Activated T-cell treated with anti-CD3 and anti-CD28 coated beads, Interleukin-2, amount 50 U/mL, for 4 hours (primary cell): ENCODE measurements around the gene THOC7. TPM values are rescaled to one million over a fixed set of nuclear protein-coding genes. Genes with fewer than 3 reads are reported as not detected.

Experiments
- ATAC-seq, 2 donors: fragments of 200-7000 bp; cut with Tn5 transposase; one replicate each; pipeline ENCODE4 v1.10.0; 2021
- DNase-seq: peaks from one replicate; pipeline ENCODE4 v3.0.0-alpha.2; 2020
- H3K27me3 Mint-ChIP-seq: one replicate; pipeline ENCODE4 v1.8.0; 2021; ENCODE audit warnings: low read depth, mixed read lengths
- H3K36me3 Mint-ChIP-seq: one replicate; pipeline ENCODE4 v1.8.0; 2022; ENCODE audit warnings: mixed read lengths; ENCODE audit not compliant: insufficient read depth
- H3K4me1 Mint-ChIP-seq: one replicate; pipeline ENCODE4 v1.8.0; 2021; ENCODE audit warnings: low read depth, mixed read lengths
- H3K4me3 Mint-ChIP-seq: one replicate; pipeline ENCODE4 v1.8.0; 2021; ENCODE audit warnings: mild to moderate bottlenecking, moderate library complexity, mixed read lengths
- H3K9me3 Mint-ChIP-seq: one replicate; pipeline ENCODE4 v1.8.0; 2021; ENCODE audit warnings: mixed read lengths
- total RNA-seq, 3 donors: library from RNA; stranded (reverse); gene quantifications; one replicate each; pipeline ENCODE4 v1.2.1, GENCODE V29; 2021

THOC7 gene
- 10 to 100 TPM; 70.5 to 80.3 (median 74.5) TPM for total RNA-seq

DNA sequence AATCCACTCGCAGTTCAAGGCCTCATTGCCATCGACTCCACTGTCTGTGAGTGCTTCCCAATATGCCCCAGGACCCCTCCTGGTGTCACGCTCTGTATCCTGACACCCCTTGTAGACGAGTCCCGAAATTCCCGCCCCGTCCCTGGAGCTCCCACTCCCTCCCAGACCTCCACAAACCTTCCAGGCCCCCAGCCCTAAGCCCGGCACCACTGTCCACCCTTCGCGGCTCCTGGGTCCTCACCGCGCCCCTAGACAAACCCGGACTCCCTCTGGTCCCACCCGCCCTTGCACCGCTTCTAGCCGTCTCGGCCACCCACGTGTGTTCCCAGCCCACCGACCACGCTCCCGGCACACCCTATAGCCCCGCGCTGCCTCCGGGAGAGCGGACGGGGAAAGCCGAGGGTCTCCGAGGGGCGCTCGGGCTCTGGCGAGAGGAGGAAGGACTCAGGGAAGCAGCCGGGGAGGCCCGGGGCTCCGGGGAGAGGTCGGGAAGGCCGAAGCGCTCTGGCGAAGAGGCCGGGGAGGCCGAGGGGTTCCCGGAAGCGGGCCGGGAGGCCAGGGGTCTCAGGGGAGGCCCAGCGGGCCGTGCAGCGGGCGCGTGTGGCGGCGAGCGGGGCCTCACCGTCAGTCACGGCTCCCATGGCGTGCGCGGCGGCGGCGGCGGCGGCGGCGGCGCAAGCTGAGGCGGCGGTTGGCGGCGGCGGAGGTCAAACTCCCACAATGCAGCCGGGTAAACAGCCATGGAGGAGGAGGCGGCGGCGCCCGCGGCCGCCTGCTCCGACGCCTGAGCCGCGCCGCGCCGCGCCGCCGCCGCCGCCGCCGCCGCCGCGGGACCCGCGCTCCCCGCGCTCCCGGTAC, at the start of gene THOC7, which contains the start of gene ATXN7:
TSS of gene THOC7 (minus strand) at position 656 of the 858 bp plus-strand sequence. CDS start at position 641, 15 bp downstream.
TSS of gene ATXN7 (plus strand) at position 718 of the 858 bp plus-strand sequence. CDS start 48,732 bp downstream, outside the sequence.
- Mint-ChIP-seq H3K4me1 (peaks cover 61% of the 10 kb centered on the region), H3K4me3 (peak within 1 kb of the TSS; percentile 86), H3K27me3 (no peaks in the 10 kb centered on the region), H3K9me3 (no peaks in the 10 kb centered on the region), H3K36me3 (peaks cover 14% of the 10 kb centered on the region)
- peak; percentile 82 to 84 for ATAC-seq
- DNase-seq: peak; percentile 66

- no peaks in the 10 kb centered on the region for H3K9me3 Mint-ChIP-seq
- DNase-seq: peak; percentile 40
- peak; percentile 23 to 25 for ATAC-seq
- H3K27me3 Mint-ChIP-seq: no peaks in the 10 kb centered on the region
- peaks cover 50% of the 10 kb centered on the region for H3K4me1 Mint-ChIP-seq
- H3K36me3 Mint-ChIP-seq: peaks cover 10% of the 10 kb centered on the region
- peak overlapping the region; percentile 89 for H3K4me3 Mint-ChIP-seq
Observed at GRCh38 chr3:63912768-63913588, 49.4 kb upstream of the THOC7 start.

DNA sequence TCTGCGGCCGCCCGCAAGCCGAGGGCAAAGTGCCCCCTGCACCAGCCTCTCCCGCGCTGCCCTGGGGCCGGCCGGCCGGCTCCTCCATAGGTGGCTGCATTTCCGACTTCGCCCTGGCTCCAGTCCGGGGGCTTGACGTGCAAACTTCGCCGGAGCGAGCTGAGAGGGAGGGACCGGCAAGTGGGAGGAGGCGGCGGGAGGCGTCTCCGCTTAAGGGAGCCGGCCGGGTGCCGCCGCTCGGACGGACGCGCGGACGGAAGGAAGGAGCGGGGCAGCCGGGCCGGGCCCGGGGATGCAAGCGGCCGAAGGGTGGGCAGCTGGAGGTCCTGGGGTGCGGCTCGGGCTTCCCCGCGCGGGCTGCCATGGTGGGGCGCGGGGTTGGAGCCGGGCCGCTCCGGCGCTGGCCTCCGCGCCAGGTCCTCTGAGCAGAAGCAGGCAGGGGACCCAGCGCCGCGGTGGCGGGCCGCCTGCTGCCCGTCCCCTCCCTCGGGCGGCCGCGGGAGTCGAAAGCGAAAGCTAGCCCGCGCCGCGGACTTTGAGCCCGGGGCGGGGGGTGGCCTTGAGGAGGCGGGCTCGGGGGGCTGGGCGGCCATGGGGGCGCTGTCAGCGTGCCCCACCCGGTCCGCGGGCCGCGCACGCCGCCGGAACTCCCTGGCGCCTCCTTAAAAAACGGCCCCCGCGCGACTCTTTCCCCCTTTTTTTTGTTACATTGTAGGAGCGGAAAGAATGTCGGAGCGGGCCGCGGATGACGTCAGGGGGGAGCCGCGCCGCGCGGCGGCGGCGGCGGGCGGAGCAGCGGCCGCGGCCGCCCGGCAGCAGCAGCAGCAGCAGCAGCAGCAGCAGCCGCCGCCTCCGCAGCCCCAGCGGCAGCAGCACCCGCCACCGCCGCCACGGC, 48.5 kb upstream of the THOC7 start, which contains the start of gene SCAANT1:
TSS of gene SCAANT1 (minus strand) at position 511 of the 895 bp plus-strand sequence.
- ATAC-seq (peak; percentile 75 to 78), DNase-seq (peak; percentile 82)
- Mint-ChIP-seq H3K36me3 (peaks cover 6% of the 10 kb centered on the region), H3K4me1 (peaks cover 44% of the 10 kb centered on the region), H3K27me3 (no peaks in the 10 kb centered on the region), H3K4me3 (peak within 1 kb of the TSS; percentile 89), H3K9me3 (no peaks in the 10 kb centered on the region)

DNA sequence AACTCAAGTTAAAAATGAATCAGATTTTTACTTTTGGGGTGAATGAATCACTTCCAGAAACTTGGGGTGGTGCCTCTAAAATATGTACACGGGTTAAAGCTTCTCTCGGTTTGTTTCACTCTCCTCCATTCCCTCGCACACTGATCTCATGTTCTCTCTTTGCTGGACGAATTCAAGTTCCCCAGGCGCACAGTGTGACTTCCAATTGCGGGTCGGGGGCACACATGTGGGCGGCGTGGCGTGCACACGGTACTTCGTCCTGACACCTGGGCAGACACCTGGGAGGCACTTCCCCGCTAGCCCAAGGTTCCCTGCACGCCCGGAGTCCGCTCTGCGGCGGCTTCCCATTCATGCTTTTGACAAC, 47.9 kb upstream of the THOC7 start:
- Mint-ChIP-seq H3K4me3 (peak overlapping the region; percentile 82), H3K36me3 (peaks cover 3% of the 10 kb centered on the region), H3K27me3 (no peaks in the 10 kb centered on the region), H3K4me1 (peaks cover 44% of the 10 kb centered on the region), H3K9me3 (no peaks in the 10 kb centered on the region)
- DNase-seq (no peak), ATAC-seq (peak; percentile 41 to 42)

GRCh38 chr3:63910891-63911290, 47.3 kb upstream of the THOC7 start:
- H3K9me3 Mint-ChIP-seq: no peaks in the 10 kb centered on the region
- H3K4me3 Mint-ChIP-seq: peak overlapping the region; percentile 82
- H3K4me1 Mint-ChIP-seq: peaks cover 41% of the 10 kb centered on the region
- DNase-seq (no peak), ATAC-seq (peak in 1 of 2 donors; percentile 15)
- no peaks in the 10 kb centered on the region for H3K27me3 Mint-ChIP-seq
- H3K36me3 Mint-ChIP-seq: no peaks in the 10 kb centered on the region

DNA sequence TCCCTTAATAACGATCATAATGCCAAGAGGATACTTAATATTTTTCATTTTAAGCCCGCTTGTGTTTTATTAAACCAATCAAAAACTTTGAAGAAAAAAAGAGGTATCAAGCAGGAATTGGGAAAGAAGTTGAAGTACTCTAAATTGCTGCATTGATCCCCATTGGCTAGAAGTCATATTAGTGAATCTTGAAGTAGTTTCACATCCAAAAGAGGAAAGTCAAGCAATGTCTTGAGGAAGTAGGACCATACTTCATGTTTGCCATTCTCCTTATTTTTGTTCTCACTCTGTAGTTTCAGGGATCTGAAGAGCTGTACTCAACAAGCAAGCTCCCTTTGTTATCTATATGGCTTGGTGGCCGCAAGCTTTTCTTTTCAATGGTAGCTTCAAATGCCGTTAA, 46.4 kb upstream of the THOC7 start:
- Mint-ChIP-seq H3K27me3 (no peaks in the 10 kb centered on the region), H3K36me3 (no peaks in the 10 kb centered on the region), H3K9me3 (no peaks in the 10 kb centered on the region), H3K4me3 (no peak overlapping the region), H3K4me1 (peaks cover 41% of the 10 kb centered on the region)
- ATAC-seq (no peak), DNase-seq (no peak)

GRCh38 chr3:63909431-63909830, 45.8 kb upstream of the THOC7 start:
- no peaks in the 10 kb centered on the region for H3K9me3 Mint-ChIP-seq
- H3K27me3 Mint-ChIP-seq: no peaks in the 10 kb centered on the region
- no peak for ATAC-seq
- no peaks in the 10 kb centered on the region for H3K36me3 Mint-ChIP-seq
- DNase-seq: no peak
- H3K4me3 Mint-ChIP-seq: no peak overlapping the region
- H3K4me1 Mint-ChIP-seq: peaks cover 40% of the 10 kb centered on the region

GRCh38 chr3:63908776-63909175, 45.2 kb upstream of the THOC7 start:
- no peaks in the 10 kb centered on the region for H3K27me3 Mint-ChIP-seq
- no peaks in the 10 kb centered on the region for H3K36me3 Mint-ChIP-seq
- H3K4me1 Mint-ChIP-seq: peaks cover 34% of the 10 kb centered on the region
- ATAC-seq (no peak), DNase-seq (no peak)
- no peak overlapping the region for H3K4me3 Mint-ChIP-seq
- H3K9me3 Mint-ChIP-seq: no peaks in the 10 kb centered on the region

DNA sequence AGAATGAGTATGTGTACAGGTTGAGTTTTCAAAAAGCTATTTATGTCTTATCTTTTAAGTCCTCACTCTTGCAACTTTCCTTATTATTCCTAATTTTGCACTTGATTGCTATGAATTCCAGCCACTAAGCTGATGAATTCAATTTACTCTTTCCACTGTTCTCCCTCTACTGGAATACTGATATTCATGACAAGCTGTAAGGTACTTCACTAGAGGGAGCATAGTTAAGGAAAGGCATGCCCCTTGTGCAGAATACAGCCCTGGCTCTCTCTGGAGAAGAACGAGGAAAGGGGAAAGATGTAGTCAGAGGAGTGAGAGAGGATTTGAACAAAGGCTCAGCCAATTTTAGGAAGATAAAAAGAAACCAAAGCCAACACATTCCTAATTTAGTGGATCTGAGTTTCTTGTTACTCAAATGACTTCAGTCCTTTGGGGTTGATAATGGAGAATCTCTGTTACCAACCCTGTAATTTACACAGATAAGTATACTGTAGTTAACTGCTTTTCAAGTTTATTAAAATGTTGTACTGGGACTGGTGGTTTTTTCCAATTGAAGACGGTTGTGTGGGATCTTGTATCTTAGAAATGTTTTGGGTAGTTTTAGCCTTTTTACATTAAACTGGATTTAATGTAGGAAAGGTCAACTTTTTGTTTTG, 44.6 kb upstream of the THOC7 start:
- ATAC-seq (no peak), DNase-seq (no peak)
- no peaks in the 10 kb centered on the region for H3K9me3 Mint-ChIP-seq
- H3K4me3 Mint-ChIP-seq: no peak overlapping the region
- no peaks in the 10 kb centered on the region for H3K27me3 Mint-ChIP-seq
- H3K36me3 Mint-ChIP-seq: no peaks in the 10 kb centered on the region
- peaks cover 29% of the 10 kb centered on the region for H3K4me1 Mint-ChIP-seq

- Mint-ChIP-seq H3K4me3 (no peak overlapping the region), H3K27me3 (no peaks in the 10 kb centered on the region), H3K9me3 (no peaks in the 10 kb centered on the region), H3K36me3 (peaks cover 6% of the 10 kb centered on the region), H3K4me1 (peaks cover 18% of the 10 kb centered on the region)
- ATAC-seq: no peak
- no peak for DNase-seq
Observed at GRCh38 chr3:63905731-63906620, 42.4 kb upstream of the THOC7 start.

DNA sequence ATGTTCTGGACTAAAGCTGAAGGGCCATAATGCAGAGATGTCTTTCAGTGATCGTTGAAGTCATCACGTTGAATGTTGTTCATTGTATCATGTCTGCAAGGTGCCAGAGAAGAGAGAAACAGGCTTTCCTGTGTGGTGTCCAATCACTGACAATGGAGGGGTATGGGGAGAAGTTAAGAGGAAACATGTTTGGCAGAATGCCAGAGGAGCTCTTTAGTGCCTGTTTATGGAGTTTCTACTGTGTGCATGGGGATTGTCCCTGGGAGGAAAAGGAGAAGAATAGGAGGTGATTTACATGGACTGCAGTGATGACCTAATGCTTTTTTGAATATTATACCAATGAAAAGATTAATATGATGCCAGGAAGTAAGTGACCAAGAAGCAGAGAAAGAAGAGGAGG, 36.9 kb upstream of the THOC7 start:
- ATAC-seq (no peak), DNase-seq (no peak)
- H3K4me1 Mint-ChIP-seq: peaks cover 32% of the 10 kb centered on the region
- no peaks in the 10 kb centered on the region for H3K9me3 Mint-ChIP-seq
- H3K27me3 Mint-ChIP-seq: no peaks in the 10 kb centered on the region
- no peak overlapping the region for H3K4me3 Mint-ChIP-seq
- peaks cover 21% of the 10 kb centered on the region for H3K36me3 Mint-ChIP-seq

DNA sequence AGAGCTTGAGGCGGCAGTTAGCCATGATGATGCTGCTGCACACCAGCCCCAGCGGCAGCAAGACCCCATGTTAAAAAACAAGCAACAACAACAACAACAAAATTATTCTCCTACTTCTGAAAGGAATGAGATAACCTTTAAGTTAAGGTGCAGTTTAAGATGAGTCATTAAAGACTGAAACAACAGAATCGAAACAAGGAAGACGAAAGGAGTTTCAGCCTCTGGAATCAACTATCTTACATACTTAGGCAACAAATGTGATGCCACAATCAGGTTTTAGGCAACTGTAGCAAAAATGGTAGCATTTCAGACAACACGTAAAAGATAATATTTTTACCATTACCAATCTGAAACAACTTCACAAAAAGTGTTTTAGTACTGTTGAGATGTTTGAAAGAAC, 36.4 kb upstream of the THOC7 start:
- peaks cover 36% of the 10 kb centered on the region for H3K4me1 Mint-ChIP-seq
- H3K9me3 Mint-ChIP-seq: no peaks in the 10 kb centered on the region
- no peaks in the 10 kb centered on the region for H3K27me3 Mint-ChIP-seq
- DNase-seq (no peak), ATAC-seq (peak in 1 of 2 donors; percentile 18)
- H3K36me3 Mint-ChIP-seq: peaks cover 21% of the 10 kb centered on the region
- H3K4me3 Mint-ChIP-seq: no peak overlapping the region
